GM12872 (cell line): Measurements from ENCODE around the gene FARSB.

Experiments
- CTCF ChIP-seq: IDR thresholded peaks from 3 replicates; pipeline ENCODE4 v1.5.1; 2011; ENCODE audit warnings: low read depth, mild to moderate bottlenecking, low read length, moderate library complexity; ENCODE audit not compliant: insufficient read depth

Gene FARSB

DNA sequence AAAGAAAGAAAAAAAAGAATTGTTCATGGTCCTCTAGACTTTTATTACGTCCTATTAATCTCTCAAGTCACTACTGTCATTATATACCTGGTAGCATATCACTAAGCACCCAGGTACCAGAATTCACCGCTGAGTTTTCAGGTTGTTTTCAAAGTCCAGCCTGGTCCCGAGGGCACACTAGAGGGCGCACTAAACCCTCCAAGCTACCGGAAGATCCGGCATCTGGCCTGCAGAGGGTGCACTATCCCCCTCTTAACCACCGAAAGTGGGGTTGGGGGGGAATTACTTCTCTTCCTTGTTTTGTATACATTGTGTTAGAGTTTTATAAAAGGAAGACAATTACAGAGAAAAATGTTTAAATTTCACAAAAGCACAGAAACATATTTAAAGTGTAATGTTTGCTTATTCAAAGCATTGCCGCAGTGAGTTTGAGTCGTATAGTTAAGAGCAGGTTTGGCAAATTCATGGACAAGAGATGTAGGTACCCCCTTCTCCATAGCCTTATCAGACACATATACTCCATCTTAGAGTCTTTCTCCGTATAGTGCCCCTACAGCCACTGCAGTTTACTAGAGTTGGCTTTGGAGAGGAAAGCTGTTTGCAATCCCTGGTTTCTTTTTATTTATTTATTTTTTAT, 34.8 kb upstream of the FARSB start:
- peak; percentile 99 for TF ChIP-seq CTCF

- TF ChIP-seq CTCF = no peak
These were observed 33.4 kb upstream of the FARSB start for GRCh38 chr2:222689322-222689721.

GRCh38 chr2:222688917-222689316, 33.0 kb upstream of the FARSB start:
- TF ChIP-seq CTCF = no peak

DNA sequence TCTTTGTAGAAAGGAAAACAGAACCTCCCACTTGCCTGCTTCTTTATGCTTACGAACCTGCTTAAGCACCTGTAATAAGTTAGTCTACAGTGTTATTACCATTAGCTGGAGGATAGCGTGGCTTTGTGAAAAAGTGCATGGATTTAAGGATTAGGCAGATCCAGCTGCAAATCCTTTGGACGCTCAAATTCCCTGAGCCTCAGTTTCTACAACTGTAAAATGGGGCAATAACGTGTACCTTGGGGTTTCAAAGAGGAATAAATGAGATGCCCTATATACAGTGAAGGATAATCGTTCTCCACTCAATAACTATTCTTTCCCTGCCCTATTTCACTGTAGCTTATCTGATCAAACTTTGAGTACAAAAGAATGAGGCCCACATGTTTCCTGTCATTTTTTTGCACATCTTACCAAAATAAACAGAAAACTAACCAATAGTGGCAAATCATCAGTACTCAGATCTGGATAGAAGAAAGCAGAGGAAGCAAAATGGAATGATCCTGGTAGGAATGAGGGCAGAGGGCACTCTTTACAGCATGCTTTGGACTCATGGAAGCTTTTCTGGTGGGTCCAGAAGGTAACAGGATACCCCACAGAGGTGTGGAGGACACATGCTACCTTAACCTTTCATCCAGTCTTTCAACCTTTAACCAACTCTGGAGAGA, 30.3 kb upstream of the FARSB start:
- TF ChIP-seq CTCF = no peak

DNA sequence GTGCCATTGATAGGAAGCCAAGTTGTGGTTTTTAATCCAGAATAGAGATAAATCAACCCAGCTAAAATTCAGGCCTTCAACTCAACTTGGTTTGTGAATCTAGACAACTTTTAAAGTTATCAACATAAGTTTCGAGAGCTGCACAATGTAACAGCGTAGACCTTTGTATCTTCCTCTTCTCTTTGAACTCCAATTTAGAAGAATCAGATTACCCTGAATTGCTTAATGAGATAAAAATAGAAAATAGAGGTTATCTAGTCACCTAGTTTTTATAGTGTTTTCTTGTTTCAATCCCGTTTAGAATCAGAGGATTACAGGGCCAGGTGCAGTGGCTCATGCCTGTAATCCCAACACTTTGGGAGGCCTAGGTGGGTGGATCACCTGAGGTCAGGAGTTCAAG, 27.9 kb upstream of the FARSB start:
- TF ChIP-seq CTCF = no peak

GRCh38 chr2:222677981-222678380, 22.1 kb upstream of the FARSB start:
- no peak for TF ChIP-seq CTCF

DNA sequence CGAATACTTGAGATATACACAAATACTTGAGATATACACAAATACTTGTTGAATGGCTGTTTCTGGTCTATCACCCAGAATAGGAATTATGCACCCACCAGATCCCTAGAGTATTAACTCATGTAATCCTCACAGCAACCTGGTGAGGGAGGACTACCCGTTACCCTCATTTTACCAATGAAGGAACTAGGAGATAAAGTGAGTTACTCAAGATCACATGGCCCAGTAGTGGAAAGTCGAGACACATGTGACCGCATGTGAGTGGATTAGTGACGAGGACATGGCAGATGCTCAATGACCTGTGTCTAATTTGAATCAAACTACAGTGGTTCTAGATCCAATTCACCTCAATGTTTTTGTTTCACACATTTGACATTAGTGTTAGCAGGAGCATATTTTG, 18.0 kb upstream of the FARSB start:
- no peak for TF ChIP-seq CTCF

GRCh38 chr2:222673273-222673672, 17.4 kb upstream of the FARSB start:
- no peak for TF ChIP-seq CTCF
